Stimulated activated CD8-positive, alpha-beta memory T cell treated with anti-CD3 and anti-CD28 coated beads, Interleukin-7, amount 100 ng/mL, for 48 hours (primary cell): ENCODE data around the gene ZNF614.
"Not testable (repeated sequence)": the region's sequence is repeated elsewhere in the genome, so short reads cannot be mapped to it uniquely, and the experiment has no call there.

Experiments
- DNase-seq, 2 donors: peaks; one replicate each; pipeline ENCODE4 v3.0.0-alpha.2; 2020; ENCODE audit warnings: low read depth in 1 of 2; ENCODE audit errors: extremely low read depth in 1 of 2

ZNF614 gene

DNA sequence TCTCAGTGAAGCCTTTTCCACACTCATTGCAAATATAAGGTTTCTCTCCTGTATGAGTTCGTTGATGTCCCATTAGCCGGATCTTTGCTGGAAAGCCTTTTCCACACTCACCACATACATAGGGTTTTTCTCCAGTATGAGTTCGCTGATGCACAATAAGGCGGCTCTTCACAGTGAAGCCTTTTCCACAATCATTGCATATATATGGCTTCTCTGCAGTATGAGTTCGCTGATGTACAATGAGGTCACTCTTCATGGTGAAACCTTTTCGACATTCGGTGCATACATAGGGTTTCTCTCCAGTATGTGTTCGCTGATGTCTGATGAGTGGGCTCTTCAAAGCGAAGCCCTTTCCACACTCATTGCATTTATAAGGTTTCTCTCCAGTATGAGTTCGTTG, 34.8 kb downstream of the ZNF614 start:
- no peak for DNase-seq

- peak; percentile 62 to 85 for DNase-seq
Measured at GRCh38 chr19:51986309-51987291, 41.6 kb downstream of the ZNF614 start, which contains the start of gene ZNF350. Gene ZNF350, minus strand, starts transcription at chr19:51986840. Its CDS starts 12,480 bp downstream, at chr19:51974360.

- no peak for DNase-seq
Measured at GRCh38 chr19:51983361-51983760, 44.8 kb downstream of the ZNF614 start.

DNA sequence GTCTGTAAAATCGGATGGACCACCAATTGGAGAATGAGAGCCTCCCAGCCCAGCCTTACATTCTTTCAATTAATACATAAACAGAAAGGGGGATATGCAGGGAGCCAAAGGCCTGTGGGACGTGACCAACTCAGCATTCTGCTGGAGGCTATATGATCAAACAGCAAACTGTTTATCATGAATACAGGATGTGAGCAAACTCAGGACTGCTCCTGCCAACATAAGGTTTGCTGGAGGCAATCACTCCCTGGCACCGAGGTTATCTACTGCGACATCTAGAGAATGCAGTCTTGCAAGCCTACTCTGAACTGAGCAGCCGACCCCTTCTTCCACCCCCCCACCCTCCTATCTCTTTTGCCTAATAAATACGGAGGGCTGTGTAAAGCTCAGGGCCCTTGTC, 47.3 kb downstream of the ZNF614 start:
- not testable (repeated sequence) for DNase-seq

GRCh38 chr19:51980116-51980736, 48.0 kb downstream of the ZNF614 start:
- DNase-seq: no peak

GRCh38 chr19:51978882-51979281, 49.3 kb downstream of the ZNF614 start:
- DNase-seq: no peak

GRCh38 chr19:51977346-51977745, 50.8 kb downstream of the ZNF614 start:
- DNase-seq: no peak

- DNase-seq: no peak
Measured at GRCh38 chr19:51976852-51977251, 51.3 kb downstream of the ZNF614 start.

GRCh38 chr19:51975787-51976186, 52.4 kb downstream of the ZNF614 start:
- not testable (repeated sequence) for DNase-seq

DNA sequence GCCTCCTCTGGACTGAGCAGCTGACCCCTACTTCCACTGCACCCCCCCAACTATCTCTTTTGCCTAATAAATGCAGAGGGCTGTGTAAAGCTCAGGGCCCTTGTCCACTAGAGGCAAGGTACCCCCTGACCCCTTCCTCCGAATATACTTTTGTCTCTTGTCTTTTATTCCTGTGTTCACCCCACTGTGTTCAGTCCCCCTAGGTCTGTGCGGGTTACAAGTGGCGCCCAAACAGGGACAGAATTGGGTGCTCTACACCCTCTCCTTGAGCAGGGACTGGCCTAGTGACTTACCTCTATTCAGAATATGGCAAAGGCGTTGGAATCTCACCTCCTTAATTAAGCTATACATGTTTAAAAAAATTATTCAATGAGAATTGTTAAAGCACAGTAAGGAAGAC, 56.6 kb downstream of the ZNF614 start:
- DNase-seq: no peak

- no peak for DNase-seq
Measured at GRCh38 chr19:51970718-51971117, 57.5 kb downstream of the ZNF614 start.

- DNase-seq: no peak
Measured at GRCh38 chr19:51965583-51965982, 62.6 kb downstream of the ZNF614 start.
